Forelimb muscle (tissue), 1 donor: ENCODE measurements around the gene DLG1. TPM values are rescaled to one million over a fixed set of nuclear protein-coding genes. Genes with fewer than 3 reads are reported as not detected.

Experiments
- DNase-seq: peaks from one replicate; pipeline ENCODE4 v3.0.0-alpha.2; 2013; ENCODE audit warnings: low read depth
- polyA plus RNA-seq: library from polyadenylated mRNA; unstranded; fragments of 120-200 nt; gene quantifications from one replicate; pipeline ENCODE4 v1.2.1, GENCODE V29; 2013; ENCODE audit not compliant: insufficient read length

Gene DLG1
- polyA plus RNA-seq, 1 donor, result 42.8 TPM

- no peak for DNase-seq
Observed at GRCh38 chr3:197030379-197031314, 267.8 kb downstream of the DLG1 start.

GRCh38 chr3:197029511-197030167 is 268.8 kb downstream of the DLG1 start, which contains the start of gene MELTF:
Gene MELTF, minus strand, starts transcription at chr3:197029817. Its CDS starts 115 bp downstream, at chr3:197029702.
- DNase-seq, result peak; percentile 32

GRCh38 chr3:197028728-197029510 is 269.5 kb downstream of the DLG1 start:
- no peak for DNase-seq

- DNase-seq, result no peak
Observed at GRCh38 chr3:197027896-197028727, 270.3 kb downstream of the DLG1 start.

GRCh38 chr3:197027151-197027895 is 271.1 kb downstream of the DLG1 start:
- no peak for DNase-seq

GRCh38 chr3:197026481-197026866 is 271.9 kb downstream of the DLG1 start:
- DNase-seq, result no peak

- DNase-seq, result no peak
Observed at GRCh38 chr3:197025736-197026480, 272.5 kb downstream of the DLG1 start.

- DNase-seq, result no peak
Observed at GRCh38 chr3:197024881-197025735, 273.3 kb downstream of the DLG1 start.

GRCh38 chr3:197023998-197024651 is 274.3 kb downstream of the DLG1 start:
- DNase-seq, result no peak

- no peak for DNase-seq
Observed at GRCh38 chr3:197023241-197023997, 275.0 kb downstream of the DLG1 start.

GRCh38 chr3:197022405-197023231 is 275.8 kb downstream of the DLG1 start:
- DNase-seq, result no peak

- DNase-seq, result no peak
Observed at GRCh38 chr3:197021729-197022404, 276.5 kb downstream of the DLG1 start.

- no peak for DNase-seq
Observed at GRCh38 chr3:197021231-197021630, 277.2 kb downstream of the DLG1 start.

- no peak for DNase-seq
Observed at GRCh38 chr3:197019535-197019934, 278.9 kb downstream of the DLG1 start.

- DNase-seq, result no peak
Observed at GRCh38 chr3:197019021-197019420, 279.4 kb downstream of the DLG1 start.

- DNase-seq, result no peak
Observed at GRCh38 chr3:197017003-197017402, 281.4 kb downstream of the DLG1 start.
